Right renal cortex interstitium (tissue), 3 donors: ENCODE data around the gene ARF1. TPM values are rescaled to one million over a fixed set of nuclear protein-coding genes. Genes with fewer than 3 reads are reported as not detected.

Experiments
- DNase-seq, 3 donors: peaks; one replicate each; pipeline ENCODE4 v3.0.0-alpha.2; 2013; ENCODE audit warnings: low read depth in 3 of 3, low spot score in 2 of 3
- polyA plus RNA-seq, 3 donors: library from polyadenylated mRNA; unstranded; fragments of 120-200 nt; gene quantifications; one replicate each; pipeline ENCODE4 v1.2.1, GENCODE V29; 2013; ENCODE audit not compliant: insufficient read length in 3 of 3

ARF1 gene
- polyA plus RNA-seq, 3 donors: 317 to 338 (median 319) TPM

DNA sequence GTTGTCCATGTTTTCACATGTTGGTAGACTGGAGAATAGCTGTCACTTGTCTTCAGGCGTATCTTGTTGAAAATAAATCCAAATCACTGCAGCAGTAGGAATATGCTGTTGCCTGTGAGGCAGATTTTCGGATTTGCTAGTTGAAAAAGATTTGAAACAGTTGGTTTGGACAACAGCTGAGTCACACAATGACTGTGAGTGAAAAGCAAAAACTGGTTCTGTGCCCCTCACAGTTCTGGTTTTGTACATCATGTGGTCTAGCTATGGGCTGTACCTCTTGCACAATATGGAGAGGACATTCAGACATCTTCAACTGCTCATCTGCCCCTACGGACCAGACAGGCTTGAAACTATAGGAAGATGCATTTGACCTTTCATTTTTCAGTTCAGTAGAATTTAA is 1.8 kb downstream of the ARF1 start:
- no peak for DNase-seq

DNA sequence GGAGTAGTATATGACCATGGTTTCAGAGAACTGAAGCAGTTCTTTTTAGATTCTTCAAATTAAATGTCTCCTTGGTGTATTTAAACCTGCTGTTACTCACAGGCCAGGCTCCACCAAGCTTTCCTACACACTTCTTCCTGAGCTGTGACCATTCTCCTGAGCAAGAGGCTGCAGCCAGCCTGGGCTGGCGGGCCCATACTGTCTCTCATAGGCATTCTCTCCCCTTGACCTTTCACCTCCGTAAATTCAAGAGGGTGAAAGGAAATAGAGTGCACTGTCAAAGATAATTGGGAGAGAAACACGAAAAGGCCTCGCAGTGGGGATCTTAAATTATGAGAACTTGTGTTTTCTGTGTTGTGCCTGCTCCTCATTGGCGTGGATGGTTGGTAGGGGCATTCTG is 2.3 kb downstream of the ARF1 start:
- no peak for DNase-seq

DNA sequence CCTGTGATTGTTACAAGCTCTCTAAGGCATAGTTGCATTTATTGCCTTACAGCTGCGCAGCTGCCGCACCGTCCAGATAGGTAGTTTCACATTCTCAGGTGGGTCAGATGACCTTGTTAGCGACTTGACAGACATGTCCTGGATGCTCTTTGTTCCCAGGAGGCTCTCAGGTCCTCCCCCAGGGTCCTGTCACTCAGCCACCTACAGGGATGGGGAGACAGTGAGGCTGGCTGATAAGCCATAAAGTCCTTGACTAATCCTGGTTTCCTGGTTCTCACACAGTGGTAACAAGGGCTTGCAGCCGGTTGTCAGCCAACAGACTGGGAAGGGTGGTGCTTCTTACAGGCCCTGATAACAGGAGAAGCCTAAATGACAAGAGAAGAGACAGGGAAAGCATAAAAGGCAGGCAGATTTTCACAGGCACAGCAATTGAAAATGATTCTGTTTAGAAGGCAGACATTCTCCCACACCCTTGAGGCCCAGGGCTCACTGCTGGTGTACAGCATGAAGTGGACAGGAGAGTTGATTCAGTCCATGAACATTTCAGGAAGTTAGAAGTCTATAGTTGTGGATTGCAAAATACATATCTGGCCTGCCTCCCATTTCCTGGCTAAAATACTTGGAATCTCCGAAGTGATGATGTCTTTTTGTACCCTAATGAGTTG is 2.9 kb downstream of the ARF1 start:
- no peak for DNase-seq

DNA sequence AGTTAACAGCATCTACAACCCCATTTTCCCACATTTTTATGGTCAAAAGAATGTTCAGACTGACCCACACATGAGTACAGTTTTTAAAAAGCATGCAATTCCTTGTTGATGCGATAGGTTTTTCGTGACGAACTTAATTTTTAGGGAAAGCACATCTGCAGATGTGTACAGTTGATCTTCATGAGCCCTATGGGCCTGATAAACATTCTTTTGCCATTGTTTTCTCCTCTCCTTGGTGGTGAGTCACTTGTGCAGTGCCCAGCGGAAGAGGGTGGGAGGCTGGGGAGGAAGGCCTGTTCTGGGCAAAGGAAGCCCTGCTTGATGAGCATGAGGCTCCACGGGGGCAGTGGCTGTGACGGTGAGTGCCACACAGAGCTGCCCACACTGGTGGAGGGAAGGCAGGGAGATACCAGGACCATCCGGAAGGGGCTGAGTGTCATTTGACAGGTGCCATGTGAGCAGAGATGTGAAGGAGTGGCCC is 5.3 kb downstream of the ARF1 start:
- no peak for DNase-seq

DNA sequence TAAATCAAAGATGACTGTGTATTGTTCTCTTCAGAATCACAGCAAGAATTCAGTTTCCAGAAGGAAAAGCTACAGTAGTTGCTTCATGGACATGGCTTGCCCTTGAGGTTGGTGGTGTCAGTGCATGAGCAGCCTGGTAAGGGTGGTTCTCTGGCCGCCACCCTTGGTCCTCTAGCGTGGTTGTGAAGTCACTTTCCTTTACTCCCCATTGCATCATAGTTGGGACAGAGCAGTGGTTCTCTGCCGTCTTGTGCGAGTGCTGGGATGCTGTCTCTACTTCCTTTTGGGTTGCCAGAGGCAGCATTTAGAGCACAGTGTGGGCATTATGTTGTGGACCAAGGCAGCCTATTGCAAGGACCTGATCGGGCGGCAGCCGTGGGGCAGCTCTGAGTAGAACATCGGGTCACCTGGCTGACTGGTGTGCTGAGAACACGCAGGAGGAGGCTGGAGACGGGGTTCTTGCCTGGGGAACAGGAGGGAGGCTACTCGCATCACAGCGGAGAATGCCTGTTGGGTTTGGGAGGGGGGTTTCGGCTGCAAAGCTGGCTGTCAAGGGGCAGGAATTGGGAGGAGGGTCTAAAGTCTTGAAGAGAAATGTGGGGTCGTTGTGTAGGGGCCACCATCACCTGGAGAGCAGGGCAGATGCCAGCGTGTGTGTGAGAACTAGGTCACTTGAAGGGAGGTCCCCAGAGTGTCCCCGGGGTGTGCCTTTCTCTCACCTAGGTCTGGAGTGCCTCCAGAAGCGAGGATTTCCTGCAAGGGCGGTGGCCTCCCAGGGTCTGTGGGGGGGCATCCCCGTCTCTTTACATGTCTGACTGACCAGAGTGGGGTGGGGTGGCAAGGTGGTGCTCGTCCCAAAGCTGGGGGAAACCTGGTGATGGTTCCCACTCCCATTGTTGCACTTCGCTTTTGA is 6.3 kb downstream of the ARF1 start:
- no peak for DNase-seq

DNA sequence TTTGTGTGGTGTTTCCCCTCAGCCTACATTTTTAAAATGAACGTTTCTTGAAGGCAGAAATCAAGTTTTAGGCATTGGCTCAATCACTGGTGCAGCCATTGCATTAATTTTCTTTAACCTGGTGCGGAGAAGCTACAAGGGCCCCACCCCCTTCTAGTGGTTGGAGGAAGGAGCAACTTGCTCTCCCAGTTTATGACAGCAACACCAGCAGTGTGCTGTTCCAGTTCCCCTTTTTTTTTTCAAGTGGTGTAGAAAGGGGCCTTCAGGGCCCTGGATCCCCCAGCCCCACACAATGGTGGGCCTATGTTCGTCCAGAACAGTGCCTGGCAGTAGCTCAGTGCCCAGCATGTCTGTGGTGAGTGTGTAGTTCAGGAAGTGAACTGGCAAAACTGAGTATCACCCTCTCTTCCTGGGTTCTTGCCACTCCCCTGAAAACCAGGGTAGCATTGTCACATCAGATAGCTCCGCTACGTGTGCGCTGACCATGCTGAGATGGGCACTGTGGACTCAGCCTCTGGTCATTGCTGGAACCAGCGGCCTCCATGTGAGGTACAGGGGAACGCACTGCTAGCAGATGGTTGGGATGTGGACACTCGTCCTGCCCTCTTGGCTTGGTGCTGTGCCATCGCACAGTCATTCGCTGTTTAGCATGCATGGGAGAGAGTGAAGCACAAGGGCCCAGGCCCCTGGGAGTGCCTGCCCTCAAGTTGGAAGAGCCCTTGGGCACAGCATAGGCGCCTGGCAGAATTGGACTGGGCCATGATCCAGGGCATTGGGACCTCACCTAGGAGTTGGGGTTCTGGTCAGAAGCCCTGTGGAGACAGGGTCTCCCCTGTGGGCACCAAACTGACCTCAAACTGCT is 7.2 kb downstream of the ARF1 start:
- no peak for DNase-seq

DNA sequence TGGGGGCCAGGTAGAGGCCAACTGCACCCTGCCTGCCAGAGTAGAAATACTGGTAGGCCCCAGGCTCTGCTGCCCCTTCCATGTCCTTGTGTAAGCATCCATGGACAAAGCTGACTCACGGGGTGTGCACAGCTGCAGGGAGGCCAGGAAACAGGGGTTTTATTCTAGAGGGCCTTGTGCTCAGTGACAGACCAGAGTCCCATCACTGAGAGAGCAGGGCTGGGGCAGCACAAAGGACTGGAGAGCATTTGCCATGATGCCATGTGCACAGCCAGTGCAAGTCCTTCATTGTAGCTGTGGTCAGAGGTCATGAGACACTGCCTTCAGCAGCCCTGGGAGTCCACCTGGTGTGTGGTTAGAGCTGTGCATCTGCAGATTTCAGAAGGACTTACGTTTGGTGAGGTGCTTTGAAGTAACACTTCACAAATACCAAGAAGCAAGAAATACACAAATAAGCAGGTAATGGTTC is 8.1 kb downstream of the ARF1 start:
- no peak for DNase-seq

DNA sequence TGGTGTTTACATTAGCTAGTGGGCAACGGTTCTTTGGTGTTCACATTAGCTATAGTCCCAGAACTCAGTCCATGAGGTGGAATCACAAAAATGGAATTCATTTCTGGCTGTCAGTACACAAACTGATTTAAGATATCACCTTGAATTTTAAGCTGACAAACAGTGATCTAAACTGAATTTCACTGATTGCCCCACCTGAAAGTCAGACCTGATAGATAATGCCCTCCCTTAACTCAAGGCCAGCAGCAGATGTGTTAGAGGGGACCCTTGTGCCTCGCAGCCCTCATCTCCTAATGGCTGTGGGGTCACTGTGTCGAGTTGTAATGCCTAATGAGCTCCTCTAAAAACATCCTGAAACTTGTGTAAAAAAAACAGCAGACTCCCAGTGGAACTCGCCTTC is 8.6 kb downstream of the ARF1 start:
- DNase-seq: no peak

DNA sequence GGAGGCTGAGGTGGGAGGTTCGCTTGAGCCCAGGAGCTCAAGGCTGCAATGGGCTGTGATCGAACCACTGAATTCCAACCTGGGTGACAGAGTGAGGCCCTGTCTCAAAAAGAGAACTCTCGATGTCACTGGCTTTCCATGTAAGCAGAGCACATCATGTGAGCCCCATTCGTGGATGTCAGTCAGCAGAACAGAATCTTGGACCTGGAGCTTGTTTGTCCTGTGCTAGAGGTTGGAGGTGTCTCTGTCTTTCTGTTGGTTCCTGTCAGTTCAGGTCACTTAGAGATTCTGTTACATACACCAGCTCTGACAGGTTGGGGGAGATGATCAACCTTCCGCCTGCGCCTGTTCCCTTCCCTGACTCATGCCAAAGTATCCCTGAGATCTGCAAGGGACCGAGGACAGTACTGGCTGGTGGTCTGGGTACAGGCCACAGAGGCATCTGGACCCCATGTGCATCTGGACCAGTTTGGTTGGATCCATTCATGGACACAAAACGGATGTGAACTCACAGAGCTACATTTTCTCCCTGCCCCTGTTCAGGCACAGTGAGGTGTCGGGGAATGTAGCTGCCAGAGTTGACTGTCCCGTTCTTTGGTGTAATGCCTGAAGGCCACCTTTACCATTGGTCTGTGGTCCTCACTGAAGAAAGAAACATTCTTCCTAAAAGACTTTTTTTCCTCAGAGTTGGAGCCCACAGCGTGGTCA is 10.0 kb downstream of the ARF1 start:
- no peak for DNase-seq

DNA sequence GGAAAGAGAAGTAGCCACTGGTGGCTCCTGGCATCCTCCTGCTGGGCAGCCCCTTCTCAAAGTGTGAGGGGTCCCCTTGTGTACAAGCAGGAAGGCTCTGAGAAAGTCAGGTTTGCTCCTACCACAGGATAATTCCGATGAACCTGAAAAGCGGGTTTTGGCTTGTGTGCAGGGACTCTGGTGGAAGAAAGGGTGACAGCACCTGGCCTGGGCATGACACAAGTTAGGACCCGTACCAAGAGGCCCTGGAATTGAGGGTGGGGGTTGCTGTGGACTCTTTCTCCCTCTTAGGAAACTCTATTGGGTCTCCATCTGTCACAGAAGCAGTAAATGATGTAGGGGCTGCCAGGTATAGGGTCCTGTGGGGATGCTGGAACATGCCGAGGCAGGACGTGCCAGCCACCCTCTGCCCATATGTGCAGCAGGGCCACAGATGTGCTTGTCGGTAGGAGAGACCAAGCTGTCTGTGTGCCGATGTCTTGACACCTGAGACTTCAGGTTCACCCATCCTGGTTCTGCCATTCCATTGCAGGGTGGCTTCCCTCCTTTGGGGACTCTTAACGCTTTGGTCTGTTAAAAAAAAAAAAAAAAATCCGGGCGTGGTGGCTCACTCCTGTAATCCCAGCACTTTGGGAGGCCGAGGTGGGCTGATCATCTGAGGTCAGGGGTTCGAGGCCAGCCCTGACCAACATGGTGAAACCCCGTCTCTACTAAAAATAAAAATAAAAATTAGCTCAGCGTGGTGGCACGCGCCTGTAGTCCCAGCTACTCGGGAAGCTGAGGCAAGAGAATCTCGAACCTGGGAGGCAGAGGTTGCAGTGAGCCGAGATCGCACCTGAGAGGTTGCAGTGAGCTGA is 10.8 kb downstream of the ARF1 start:
- DNase-seq: no peak

DNA sequence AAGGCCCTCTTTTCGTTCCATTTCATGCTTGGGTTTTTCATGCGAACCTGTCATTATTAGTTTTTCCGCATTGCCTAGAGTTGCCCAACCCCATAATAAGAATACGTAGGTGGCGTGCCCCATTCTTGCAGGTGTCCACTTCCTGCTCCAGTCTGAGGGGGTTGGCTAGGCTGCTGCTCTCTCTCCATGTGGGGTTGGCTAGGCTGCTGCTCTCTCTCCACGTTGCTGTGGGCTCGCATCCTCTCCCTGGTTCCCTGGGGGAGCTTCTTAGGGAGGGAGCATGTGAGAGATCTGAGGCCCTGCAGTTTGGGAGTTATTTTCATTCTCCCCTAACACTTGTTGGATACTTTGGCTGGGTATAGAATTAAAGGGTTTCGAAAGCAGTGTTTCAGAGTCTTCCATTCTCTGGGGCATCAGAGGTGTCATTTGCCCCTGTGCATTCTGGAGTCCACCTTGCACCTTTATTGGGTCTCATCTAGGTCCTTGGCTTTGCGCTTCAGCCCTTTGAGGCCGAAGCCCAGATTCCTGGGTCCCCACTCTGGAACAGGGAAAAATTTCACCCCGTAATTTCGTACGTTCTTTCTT is 12.0 kb downstream of the ARF1 start:
- no peak for DNase-seq

DNA sequence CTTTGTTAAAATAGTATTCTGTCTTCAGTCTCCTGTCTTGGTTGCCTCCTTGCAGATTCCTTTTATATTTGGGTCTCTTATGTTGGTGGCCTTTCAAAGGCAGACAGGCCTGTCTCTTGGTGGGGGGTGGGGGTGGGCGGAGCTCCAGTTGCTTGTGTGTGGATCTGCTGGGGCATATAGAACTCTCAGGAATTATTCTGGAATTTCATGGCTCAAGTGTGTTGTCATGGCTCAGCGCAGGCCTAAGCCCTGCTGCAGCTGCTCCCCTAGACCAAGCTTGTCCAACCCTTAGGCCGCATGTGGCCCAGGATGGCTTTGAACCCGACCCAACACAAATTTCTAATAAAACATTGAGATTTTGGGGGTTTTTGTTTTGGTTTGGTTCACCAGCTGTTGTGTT is 12.7 kb downstream of the ARF1 start:
- no peak for DNase-seq

DNA sequence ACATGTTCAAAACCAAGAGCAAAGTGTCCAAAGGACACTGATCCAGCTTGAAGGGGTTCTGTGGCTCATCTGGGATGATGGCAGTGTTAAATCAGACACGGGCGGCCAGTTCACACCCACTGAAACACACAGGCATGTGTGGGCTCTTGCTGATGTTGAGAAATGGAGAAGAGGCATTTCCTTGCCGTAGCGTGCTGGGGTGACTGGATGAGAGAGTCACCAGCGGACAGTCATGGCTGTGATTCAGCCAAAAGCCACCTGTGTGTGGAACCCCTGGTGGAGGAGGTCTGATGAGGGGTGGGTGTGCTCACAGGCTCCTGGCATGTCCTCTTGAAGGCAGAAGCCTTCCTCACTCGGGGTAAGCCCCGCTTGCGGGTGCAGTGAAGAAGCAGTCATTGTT is 13.4 kb downstream of the ARF1 start:
- DNase-seq: no peak

DNA sequence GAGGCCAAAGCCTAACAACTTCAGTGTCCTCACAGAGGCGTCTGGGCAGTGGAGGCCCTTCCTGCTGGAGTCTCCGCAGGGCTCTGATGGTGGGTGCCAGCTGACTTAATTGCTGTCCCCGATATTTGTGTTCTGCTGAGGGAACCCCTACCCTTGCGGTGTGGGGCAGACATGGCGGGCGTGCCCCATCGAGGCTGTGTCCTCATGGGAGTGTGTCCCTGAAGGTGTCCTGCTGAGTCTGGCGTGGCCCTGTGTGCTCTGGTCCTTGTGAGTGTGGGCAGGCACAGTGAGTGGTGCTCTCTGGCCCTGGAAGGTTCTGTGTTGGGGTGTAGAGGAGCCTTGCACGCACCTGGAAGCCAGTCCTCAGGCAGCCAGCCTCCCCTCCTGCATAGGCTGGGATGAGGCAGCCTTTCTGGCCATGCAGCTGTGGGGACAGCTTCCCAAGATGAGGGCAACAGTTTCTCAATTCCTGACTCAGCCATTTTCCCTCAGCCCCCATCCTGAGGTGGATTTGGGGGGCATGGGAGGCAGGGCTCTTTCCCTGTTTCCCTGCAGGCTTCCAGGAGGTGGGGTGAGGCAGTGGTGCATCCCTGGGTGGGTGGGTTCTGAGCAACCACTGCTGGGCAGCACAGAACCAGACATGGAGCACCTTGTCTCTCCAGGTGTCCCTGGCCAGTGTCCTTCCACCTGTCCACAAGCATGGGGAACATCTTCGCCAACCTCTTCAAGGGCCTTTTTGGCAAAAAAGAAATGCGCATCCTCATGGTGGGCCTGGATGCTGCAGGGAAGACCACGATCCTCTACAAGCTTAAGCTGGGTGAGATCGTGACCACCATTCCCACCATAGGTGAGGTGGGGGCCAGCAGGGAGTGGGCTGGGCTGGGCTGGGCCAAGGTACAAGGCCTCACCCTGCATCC is 14.2 kb downstream of the ARF1 start:
- DNase-seq: no peak

DNA sequence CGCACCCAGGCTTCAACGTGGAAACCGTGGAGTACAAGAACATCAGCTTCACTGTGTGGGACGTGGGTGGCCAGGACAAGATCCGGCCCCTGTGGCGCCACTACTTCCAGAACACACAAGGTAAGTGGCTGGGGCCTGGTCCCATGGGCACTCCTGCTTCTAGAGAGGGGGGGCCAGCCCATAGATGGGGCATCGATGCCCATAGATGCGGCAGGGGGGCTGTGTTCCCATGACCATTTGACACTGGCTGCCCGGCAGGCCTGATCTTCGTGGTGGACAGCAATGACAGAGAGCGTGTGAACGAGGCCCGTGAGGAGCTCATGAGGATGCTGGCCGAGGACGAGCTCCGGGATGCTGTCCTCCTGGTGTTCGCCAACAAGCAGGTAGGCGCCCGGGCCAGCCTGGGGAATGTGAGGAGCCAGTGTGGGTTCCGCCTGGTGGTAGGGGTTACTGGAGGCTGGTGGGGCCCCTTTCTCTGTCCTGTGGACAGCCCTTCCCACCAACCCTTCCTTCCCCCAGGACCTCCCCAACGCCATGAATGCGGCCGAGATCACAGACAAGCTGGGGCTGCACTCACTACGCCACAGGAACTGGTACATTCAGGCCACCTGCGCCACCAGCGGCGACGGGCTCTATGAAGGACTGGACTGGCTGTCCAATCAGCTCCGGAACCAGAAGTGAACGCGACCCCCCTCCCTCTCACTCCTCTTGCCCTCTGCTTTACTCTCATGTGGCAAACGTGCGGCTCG is 15.0 kb downstream of the ARF1 start:
- no peak for DNase-seq

DNA sequence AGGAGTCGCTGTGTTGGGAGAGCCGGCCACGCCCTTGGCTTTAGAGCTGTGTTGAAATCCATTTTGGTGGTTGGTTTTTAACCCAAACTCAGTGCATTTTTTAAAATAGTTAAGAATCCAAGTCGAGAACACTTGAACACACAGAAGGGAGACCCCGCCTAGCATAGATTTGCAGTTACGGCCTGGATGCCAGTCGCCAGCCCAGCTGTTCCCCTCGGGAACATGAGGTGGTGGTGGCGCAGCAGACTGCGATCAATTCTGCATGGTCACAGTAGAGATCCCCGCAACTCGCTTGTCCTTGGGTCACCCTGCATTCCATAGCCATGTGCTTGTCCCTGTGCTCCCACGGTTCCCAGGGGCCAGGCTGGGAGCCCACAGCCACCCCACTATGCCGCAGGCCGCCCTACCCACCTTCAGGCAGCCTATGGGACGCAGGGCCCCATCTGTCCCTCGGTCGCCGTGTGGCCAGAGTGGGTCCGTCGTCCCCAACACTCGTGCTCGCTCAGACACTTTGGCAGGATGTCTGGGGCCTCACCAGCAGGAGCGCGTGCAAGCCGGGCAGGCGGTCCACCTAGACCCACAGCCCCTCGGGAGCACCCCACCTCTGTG is 15.9 kb downstream of the ARF1 start:
- no peak for DNase-seq

DNA sequence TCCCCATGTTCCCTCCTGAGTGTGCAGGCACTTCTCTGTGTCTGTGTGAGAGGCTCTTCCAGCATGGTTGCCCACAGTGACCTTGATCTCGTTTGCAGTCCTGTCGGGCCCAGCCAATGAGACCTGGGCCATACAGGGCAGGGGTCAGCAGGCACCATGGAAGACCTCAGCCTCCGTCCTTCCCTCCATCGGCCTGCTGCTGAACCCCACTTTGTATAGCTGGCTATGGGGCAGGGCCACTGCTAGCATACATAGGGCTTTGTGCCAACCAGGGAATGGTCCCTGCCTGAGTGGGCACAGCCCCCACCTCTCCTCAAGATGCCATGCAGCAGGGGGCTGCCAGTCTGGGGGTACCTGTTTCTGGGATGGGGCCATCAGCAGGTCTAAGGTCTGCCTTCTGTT is 16.8 kb downstream of the ARF1 start:
- DNase-seq: no peak
